ENCODE data around the gene GALNT12.

Gene GALNT12

DNA sequence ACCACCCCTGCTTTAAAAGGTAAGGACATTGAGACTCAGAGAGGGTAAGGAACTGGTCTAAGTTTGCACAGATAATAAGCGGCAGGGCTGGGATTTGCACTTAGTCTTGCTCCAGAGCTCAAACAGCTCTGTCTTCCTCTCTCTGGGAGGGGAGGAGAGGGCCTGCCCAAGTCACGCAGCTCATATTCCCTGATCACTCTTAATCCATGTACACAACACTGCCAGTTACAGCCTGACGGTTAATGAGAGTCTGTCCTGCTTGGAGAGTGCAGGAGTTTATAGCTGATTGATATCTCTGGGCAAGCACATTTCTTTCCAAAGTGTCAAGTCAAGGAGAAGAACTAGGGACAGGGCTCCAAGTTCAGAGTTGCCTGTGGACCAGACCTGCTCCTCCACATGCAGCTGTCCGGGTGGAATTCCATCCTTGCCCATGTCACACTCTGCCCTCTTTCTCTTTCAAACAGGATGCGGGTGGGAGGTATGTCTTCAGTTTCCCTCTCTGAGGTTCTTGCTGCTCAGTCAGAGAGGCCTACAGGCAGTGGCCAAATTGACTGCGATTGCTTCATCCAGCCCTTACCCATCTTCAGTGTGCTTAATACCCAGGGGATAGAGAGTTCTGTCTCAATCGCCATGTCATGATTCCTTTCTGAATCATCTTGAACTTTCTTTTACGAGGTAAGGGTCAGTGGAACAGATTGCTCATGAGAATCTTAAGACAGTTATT is 54.5 kb downstream of the GALNT12 start:
- no peak for DNase-seq (ENCODE audit: low read depth)

DNA sequence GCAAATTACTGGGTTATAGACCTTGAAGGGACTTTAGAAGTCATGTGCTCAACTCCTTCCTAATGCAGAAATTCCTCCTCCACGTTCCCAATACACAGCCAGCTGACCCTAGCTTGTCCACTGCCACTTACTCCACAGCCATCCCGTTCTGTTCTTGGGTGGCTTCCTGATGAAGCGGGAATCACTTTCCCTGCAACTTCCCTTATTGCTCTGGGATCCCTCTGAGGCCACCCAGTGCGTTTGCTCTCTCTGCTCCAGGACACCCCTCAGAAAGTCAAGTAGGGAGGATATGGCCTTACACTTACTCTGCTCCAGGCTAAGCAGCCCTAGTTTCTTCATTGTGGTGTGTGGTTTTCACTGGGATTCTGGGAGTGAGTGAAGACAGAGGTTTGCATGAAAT is 55.5 kb downstream of the GALNT12 start:
- no peak for DNase-seq (ENCODE audit: low read depth)

DNA sequence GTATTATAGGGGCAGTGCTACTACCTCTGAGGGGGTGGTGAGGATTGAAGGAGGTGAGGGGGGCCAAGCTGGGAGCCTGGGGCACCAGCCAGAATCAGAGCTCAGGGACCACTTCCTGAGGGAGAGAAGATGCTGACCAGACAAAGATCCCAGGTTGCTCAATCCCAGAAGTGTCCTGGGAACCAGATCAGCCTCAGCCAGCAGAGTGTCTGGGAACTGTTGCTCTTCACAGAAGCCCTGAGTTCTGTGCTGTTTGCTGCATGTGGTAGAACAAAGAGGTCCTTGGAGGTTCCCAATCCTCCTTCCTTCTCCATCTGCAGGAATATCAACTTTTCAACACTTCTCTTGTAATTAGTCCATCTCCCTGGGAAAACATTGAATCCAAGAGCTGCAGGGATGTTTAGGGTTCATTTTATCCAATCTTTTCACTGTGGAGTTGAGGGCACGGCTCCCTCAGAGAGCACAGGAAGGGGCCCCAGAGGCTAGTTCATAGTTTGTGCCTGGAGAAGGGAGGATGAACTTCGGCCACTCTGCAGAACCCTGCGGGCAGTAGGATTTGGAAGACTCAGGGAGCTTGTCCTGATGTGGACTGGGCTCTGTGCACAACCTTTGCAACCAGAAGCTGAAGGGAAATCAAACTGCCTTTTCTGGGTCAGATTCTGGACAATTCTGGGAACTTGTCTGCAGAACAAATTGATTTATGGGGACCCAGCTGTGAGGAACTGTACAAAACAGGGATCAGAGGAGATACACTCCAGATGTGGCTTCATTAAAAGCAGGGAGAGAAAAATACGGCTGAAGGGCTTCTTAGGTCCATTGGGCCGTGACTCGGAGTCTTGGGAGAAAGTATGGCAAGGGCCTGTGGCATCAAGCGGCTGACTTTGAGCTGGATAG is 57.1 kb downstream of the GALNT12 start:
- DNase-seq (ENCODE audit: low read depth) = no peak

DNA sequence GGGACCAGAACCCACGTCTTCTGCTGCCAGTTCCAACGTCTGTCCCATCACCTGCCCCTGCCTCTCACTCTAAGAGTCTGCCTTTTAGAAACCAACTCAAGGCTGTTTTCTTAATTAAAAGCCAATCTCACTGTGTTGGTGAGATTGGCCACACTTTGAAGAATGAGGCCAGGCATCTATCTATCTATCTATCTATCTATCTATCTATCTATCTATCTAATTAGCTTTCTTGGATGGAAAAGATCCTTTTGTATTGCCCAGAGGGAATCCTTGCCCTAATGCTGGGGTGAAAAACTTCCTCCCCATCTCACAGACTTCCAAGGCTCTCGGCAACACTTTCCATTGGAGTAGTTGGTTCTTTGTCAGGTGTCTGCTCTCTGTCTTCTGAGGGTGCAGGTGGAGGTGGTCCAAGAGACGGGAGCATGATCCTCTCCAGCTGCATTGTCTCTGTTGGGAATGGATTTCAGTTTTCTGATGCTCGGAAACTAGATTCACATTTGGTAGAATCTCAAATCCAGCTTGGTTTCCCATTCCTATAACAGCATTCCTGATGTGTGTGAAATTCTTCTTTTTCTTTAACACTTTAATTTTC is 57.9 kb downstream of the GALNT12 start:
- no peak for DNase-seq (ENCODE audit: low read depth)

DNA sequence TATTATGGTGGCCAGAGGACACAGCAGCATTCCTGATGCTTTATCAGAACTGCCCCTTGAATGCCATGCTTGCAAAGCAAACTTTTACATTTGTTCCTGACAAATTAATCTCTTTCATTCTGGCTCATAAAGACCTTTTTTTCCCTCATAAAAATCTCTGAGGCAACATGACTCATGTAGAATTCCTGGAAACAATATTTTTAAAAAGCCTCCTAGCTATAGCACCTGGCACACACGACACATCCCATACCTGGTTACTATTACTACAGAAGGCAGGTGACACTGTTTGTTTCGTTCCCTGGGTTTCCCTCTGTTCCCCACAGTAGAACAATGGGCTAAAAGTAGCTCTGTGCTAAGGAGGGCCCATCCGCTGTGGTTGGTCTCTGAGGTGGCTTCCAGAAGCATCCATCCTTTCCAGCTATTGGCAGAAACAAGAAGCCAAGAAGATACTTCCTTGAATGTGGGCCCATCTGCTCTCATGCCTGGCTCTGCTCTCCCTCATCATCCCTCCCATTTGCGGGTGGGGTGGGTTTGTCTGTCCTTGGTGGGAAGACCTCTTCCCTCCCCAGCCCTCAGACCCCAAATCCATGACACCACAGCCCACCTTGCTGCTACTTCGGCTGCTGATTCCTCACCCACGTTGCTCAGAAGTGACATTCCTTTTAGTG is 59.1 kb downstream of the GALNT12 start:
- no peak for DNase-seq (ENCODE audit: low read depth)

DNA sequence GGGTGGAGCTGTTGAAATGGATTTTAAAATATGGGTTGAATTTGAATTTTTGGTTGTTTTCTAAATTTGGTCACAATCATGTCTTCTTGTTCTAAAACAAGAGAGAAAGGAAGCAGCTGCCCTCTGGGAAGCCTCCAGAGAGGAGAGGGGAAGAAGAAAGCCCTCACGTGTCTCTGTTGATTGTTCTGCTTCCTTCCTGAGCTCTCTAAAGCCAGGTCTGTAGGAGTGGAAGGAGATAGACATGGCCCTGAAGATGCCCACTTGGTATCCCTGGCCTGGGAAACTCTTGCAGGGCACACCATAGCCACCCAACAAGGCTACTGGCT is 59.6 kb downstream of the GALNT12 start:
- no peak for DNase-seq (ENCODE audit: low read depth)

DNA sequence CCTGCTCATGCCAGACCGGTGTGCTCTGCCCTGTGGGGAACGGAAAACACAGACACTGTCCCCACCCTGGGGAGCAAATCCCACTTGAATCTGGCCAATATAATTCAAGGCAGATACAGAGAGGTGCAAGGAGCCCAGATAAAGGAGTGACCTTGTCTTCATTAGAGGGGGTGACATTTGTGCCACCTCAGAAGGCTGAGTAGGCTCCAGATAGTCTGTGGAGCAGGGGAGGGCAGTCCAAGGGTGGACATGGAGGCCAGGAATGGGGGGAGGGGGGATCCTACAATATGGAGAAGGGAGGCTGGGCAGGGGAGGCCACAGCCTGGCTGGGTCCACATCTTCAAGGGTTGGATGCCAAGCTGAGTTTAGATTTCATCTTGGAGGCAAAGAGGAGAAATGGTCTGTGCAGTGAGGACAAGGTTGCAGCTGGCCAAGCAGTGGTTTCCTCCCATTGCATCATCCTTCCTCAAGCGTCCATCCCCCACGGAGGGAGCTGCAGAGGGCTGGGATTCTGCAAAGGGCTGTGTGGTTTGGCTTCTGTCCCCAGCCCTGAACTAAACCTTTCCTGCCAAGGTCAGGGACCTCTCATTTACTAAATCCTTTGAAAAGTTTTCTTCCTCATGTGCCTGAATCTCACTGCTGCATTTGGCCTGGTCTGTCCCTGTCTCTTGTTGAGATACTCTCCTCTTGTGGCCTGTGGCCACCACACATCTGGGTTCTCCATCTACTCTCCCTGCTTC is 60.1 kb downstream of the GALNT12 start:
- DNase-seq (ENCODE audit: low read depth) = no peak

DNA sequence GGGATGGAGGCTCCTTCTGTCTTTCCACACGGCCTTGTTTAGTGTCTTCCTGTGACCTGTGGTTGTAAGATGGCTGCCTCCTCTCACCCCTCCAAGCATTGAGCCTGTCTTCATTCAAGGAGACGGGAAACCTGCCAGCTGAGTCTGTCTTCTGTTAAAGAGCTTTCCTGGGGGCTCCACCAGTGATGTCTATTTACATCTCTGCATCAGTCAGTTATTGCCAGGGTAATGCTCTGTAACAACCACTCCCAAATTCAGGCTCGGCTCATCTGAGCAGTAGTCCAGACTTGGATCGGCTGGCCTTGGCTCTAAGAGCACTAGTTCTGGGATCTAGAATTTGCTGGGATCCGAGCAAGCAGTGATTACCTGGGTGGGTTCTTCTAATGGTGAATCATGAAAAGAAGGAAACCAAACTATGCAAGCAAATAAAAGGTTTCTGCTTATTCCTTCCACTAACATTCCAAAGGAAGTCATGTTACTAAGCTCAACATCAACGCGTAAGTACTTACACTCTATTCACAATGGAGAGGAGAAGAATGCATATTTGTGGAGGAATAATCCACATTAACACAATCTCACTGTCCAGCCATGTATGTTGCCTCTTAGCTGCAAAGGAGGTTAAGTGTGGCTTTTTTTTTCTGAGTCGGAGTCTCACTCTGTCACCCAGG is 61.7 kb downstream of the GALNT12 start:
- no peak for DNase-seq (ENCODE audit: low read depth)

DNA sequence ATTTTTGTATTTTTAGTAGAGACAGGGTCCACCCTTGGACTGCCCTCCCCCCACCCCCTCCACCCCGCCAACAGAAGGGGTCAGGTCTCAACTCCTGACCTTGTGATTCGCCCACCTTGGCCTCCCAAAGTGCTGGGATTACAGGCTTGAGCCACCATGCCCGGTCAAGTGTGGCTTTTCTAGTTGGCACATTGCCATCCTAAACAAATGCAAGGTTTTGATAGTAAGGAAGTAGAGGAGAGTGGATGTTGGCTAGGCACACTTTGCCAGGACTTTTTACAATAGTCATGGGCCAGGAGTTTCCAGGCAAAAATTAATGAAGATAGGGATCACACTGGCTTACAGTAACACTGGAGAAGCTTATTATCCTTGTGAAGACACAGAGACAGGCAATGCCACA is 62.4 kb downstream of the GALNT12 start:
- DNase-seq (ENCODE audit: low read depth) = no peak

DNA sequence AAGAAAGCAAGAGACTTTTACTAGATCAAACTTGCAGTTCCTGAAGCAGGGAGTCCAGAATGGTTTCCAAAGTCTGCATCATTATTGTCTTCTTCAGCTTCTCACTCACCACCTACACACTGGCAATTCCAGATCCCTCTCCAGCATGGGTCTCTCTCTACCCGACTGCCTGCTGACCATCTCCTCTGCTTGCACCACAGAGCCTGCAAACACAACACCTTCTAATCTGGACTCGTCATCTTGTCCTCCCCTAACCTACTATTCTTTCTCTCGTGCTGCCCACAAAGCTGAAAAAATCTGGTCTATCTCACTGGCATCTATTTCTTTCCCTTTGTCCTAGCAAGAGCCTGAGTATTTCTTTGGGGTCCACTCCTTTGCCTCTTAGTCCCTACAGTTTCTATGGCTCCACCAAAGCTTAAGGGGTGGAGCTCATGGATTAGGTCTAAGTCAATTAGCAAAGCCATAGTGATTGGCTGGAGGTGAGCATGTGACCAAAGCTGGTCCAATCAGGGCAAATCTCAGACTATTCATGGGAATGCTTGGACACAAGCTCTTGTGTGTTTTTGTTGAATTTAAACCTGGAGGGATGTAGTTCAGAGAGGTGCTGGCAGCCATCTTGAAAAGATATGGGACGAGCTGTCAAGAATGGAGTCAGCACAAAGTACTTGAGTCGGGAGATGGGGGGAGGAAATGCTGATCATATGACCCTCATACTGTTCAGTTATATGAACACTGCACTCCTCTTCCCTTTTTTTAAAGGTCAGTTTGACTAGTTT is 63.5 kb downstream of the GALNT12 start:
- no peak for DNase-seq (ENCODE audit: low read depth)

DNA sequence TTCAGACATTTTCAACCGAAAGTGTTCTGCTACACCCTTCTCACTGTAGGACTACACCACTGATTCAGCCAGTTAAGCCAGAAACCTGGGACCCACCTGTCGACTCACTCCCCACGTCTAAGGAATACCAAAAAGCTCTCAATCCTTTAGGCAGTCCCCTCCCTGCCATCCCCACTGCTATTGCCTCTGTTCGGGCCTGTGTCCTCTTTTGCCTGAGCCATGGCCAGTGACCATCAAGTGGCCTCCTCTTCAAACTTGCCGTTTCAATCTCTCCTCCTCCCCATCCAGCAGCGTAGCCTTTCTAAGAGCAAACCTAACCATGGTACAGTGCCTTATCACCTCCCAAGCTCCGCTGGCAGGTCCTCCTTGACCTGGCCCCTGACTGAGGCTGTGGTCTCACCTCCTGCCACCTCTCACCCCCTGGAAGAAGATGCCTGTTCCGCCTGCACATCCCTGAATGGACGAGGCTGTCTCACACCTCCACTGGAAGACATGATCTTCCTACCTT is 64.1 kb downstream of the GALNT12 start:
- DNase-seq (ENCODE audit: low read depth) = no peak

DNA sequence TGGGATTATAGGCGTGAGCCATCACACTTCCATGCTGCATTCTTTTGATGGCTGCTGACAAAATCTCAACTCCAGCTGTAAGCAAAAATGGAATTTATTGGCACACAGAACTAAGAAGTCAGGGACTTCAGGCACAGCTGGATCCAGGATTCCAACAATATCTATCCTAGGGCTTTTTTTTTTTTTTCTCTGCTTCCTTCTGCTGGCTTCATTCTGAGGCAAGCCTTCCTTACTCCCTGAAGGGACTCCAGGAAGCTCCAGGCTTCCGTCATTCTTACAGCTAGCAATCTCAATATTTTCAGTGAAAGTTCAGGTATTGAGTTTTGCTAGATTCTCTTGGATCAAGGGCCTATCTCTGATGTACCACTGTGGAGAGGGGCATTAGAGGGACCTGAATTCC is 66.1 kb downstream of the GALNT12 start:
- no peak for DNase-seq (ENCODE audit: low read depth)

DNA sequence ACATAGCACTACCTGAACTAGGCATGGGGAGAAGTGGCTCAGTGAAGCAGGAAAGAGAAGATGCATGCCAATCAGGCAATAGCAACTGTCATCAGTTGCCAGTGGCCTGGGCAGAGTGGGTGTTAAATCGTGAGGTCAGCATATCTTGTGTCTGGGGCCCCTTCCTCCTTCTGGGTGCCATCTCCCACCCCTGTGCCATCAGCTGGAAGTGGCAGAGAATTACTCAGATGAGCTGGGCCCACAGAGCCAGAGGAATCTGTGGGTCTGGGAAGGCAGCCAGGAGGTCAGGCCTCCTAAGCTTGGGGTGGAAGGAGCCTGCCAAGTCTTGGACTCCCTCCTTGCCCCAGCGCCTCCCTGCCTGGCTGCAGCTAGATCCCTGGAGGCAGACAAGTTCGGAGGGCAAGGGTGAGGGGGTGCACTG is 66.5 kb downstream of the GALNT12 start:
- no peak for DNase-seq (ENCODE audit: low read depth)

DNA sequence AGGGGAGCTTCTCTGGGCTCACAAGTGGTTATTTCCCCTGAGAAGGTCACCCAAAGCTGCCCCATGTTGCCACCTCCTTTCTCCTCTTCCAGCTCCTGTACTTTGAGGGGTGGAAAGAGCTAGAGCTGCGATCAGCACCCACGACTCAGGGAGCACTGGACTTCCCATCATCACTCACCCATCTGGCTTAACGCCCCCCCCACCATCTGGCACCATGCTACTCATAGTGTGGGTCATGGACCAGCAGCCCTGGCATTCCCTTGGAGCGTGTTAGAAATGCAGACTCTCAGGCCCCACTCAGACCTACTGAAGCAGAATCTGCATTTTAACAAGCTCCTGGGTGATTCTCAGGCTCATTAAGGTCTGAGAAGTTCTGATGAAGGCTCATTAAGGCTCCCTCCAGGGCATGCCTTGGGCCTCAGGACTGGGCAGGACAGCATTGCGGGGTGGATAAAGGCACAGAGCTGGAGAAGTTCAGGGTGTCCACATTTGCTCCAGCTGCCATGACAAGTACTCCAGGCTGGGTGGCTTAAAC is 67.3 kb downstream of the GALNT12 start:
- DNase-seq (ENCODE audit: low read depth) = no peak

DNA sequence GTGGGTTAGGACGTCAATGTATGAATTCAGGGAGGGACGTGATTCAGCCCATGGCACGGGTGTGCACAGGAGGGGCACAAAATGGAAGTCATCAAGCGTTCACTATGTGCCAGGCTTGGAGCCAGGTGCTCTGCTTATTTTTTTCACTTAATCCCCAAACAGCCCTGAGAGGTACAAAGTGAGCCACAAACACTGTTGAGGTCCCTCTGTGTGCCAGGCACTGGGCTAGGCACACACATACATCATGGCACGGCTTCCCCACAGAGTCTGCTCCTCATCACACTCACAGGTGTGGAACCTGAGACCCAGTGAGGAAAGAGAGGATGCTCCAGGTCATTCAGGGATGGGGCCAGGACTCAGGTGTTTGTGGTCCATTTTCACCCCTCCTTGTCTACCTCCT is 68.1 kb downstream of the GALNT12 start:
- DNase-seq (ENCODE audit: low read depth) = no peak

DNA sequence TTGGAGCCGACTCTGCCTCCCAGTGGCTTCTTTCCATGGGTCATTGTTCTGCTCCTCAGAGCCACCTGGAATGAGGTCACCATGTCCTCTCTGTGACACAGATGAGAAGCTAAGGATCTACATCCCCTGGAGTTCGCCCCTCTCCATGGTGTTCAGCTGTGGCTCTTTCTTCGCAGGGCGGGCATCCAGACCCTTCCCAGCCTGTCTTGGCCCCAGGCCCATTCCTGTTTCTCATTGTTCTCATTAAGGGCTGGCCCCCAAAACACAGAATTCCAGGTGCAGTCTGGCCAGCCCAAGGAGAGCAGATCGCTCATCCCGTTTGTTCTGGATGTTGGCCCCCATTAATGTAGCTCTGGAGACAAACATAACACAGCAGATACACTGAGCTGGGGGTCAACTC is 69.8 kb downstream of the GALNT12 start:
- DNase-seq (ENCODE audit: low read depth) = no peak

DNA sequence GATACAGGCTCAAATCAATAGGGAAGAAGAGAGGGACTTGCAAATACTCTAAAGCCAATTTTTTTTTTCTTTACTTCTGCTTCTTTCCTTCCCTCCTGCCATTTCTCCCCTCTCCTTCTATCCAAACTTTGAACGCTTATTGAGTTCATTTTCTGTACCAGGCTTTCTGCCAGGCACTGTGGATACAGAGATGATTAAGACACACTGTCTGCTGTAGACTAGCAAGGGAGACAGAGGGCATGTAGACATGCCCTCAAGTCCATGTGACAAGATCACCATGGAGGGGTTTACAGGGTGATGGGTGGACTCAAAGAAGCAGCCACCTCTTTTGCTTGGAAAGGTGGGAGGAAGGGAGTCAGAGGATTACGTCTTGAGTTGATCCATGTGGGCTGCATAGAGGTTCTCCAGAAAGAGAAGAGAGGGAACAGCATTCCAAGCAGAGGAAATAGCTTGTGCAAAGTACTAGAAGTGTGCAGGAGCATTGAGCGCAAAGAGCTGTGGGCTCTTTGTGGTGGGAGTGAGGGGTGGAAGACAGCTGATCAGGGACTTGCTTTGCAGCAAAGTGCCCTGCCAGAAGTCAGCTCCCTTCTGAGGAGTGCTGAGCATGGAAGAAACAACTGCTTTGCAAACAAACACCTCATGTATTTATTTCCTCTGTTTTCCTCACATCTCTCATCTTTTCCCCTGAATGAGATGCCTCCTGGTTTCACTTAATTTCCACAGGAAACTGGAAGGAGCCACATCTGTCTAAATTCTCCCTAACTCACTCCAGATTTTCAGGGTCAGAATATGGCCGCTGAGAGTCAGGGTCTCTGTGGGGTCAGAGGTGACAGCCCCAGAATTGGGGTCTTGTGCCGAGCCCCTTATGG is 71.9 kb downstream of the GALNT12 start:
- DNase-seq (ENCODE audit: low read depth) = no peak

DNA sequence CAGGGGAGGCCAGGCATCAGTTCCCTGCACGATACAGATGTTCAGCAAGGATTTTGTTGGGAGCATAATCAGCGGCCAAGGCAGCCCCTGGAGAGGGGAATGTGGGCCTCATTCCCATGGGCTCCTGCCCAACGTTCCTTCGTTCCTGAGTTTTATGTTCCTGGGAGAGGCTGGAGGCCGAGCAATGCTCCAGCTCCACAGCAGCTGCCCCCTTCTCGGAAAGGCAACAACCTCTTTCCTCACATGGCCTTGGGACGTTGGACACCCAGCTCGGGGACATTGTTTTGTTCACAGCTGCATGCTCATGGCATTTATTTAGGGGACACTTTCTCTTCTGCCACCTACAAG is 72.5 kb downstream of the GALNT12 start:
- no peak for DNase-seq (ENCODE audit: low read depth)

DNA sequence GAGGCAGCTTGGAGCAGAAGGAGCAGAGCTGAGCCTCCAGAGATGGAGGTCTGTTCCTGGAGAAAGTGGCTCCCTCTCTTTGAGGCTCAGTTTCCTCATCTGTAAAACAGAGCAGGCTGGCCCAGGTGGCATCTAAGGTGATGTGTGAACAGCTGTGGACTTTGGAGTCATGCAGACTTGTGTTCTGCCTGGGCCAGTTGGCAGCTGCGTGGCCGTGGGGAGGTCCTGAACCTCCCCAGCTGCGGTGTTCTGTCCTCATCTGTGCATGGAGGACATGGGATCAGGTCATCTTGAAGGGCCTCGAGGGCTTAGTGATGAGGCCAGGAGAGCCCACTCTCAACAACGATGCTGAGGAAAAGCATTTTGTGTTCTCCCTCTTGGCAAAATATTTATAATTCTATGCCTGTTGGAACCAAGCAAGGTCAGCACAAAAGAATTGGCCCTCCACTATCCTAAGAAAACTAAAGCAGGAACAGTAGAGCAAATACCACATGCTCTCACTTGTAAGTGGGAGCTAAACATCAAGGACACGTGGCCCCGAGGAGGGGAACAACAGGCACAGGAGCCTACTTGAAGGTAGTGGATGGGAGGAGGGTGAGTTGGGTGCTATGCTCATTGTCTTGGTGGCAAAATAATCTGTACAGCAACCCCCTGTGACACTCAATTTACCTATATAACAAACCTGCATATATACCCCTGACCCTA is 73.0 kb downstream of the GALNT12 start:
- no peak for DNase-seq (ENCODE audit: low read depth)
